T-helper 2 cell treated with Interferon-gamma antibody and Interleukin-4, amounts not matched to agents 5 μg/mL and 100 μg/mL, for 36 hours (primary cell): Measurements from ENCODE around the gene AHCY.
"Not testable (repeated sequence)": the region's sequence is repeated elsewhere in the genome, so short reads cannot be mapped to it uniquely, and the experiment has no call there.

Experiments used
- DNase-seq: peaks from one replicate; pipeline ENCODE4 v3.0.0; 2021; ENCODE audit warnings: low spot score
- H3K27ac Mint-ChIP-seq: one replicate; pipeline ENCODE4 v1.8.0; 2021; ENCODE audit warnings: mild to moderate bottlenecking, mixed read lengths
- H3K27me3 Mint-ChIP-seq: one replicate; pipeline ENCODE4 v1.8.0; 2021; ENCODE audit warnings: low read depth, mixed read lengths
- H3K36me3 Mint-ChIP-seq: one replicate; pipeline ENCODE4 v1.8.0; 2021; ENCODE audit warnings: low read depth, mixed read lengths
- H3K4me1 Mint-ChIP-seq: one replicate; pipeline ENCODE4 v1.8.0; 2021; ENCODE audit warnings: low read depth, mixed read lengths
- H3K4me3 Mint-ChIP-seq: one replicate; pipeline ENCODE4 v1.8.0; 2022; ENCODE audit warnings: mild to moderate bottlenecking, moderate library complexity, mixed read lengths
- H3K9me3 Mint-ChIP-seq: one replicate; pipeline ENCODE4 v1.8.0; 2021; ENCODE audit warnings: mixed read lengths

Gene AHCY

GRCh38 chr20:34296468-34296867 lies 6.7 kb downstream of the AHCY start:
- H3K4me3 Mint-ChIP-seq, result no peak overlapping the region
- no peak overlapping the region for H3K27ac Mint-ChIP-seq
- no peaks in the 10 kb centered on the region for H3K9me3 Mint-ChIP-seq
- H3K27me3 Mint-ChIP-seq, result no peaks in the 10 kb centered on the region
- H3K36me3 Mint-ChIP-seq, result peaks cover 20% of the 10 kb centered on the region
- peaks cover 2% of the 10 kb centered on the region for H3K4me1 Mint-ChIP-seq
- DNase-seq, result no peak

GRCh38 chr20:34295284-34295683 lies 7.9 kb downstream of the AHCY start:
- Mint-ChIP-seq H3K9me3 (no peaks in the 10 kb centered on the region), H3K4me3 (no peak overlapping the region), H3K4me1 (no peaks in the 10 kb centered on the region), H3K27me3 (no peaks in the 10 kb centered on the region), H3K36me3 (peaks cover 30% of the 10 kb centered on the region), H3K27ac (no peak overlapping the region)
- no peak for DNase-seq

- Mint-ChIP-seq H3K27ac (no peak overlapping the region), H3K4me1 (no peaks in the 10 kb centered on the region), H3K4me3 (no peak overlapping the region), H3K36me3 (peaks cover 36% of the 10 kb centered on the region), H3K9me3 (no peaks in the 10 kb centered on the region), H3K27me3 (no peaks in the 10 kb centered on the region)
- no peak for DNase-seq
Measured at GRCh38 chr20:34294563-34294962, 8.6 kb downstream of the AHCY start.

GRCh38 chr20:34293589-34293988 lies 9.6 kb downstream of the AHCY start:
- H3K27ac Mint-ChIP-seq, result no peak overlapping the region
- H3K9me3 Mint-ChIP-seq, result no peaks in the 10 kb centered on the region
- no peaks in the 10 kb centered on the region for H3K4me1 Mint-ChIP-seq
- no peak for DNase-seq
- no peak overlapping the region for H3K4me3 Mint-ChIP-seq
- no peaks in the 10 kb centered on the region for H3K27me3 Mint-ChIP-seq
- H3K36me3 Mint-ChIP-seq, result peaks cover 36% of the 10 kb centered on the region

- Mint-ChIP-seq H3K27me3 (no peaks in the 10 kb centered on the region), H3K27ac (no peak overlapping the region), H3K4me3 (no peak overlapping the region), H3K36me3 (peaks cover 38% of the 10 kb centered on the region), H3K4me1 (no peaks in the 10 kb centered on the region), H3K9me3 (no peaks in the 10 kb centered on the region)
- DNase-seq, result no peak
Measured at GRCh38 chr20:34293119-34293518, 10.0 kb downstream of the AHCY start.

- Mint-ChIP-seq H3K36me3 (peaks cover 38% of the 10 kb centered on the region), H3K9me3 (no peaks in the 10 kb centered on the region), H3K4me3 (no peak overlapping the region), H3K4me1 (no peaks in the 10 kb centered on the region), H3K27ac (no peak overlapping the region), H3K27me3 (no peaks in the 10 kb centered on the region)
- no peak for DNase-seq
Measured at GRCh38 chr20:34292496-34292895, 10.7 kb downstream of the AHCY start.

GRCh38 chr20:34290471-34290870 lies 12.7 kb downstream of the AHCY start:
- DNase-seq, result no peak
- Mint-ChIP-seq H3K27me3 (no peaks in the 10 kb centered on the region), H3K4me3 (no peak overlapping the region), H3K4me1 (no peaks in the 10 kb centered on the region), H3K27ac (no peak overlapping the region), H3K9me3 (no peaks in the 10 kb centered on the region), H3K36me3 (peaks cover 39% of the 10 kb centered on the region)

- H3K36me3 Mint-ChIP-seq, result peaks cover 42% of the 10 kb centered on the region
- not testable (repeated sequence) for H3K27ac Mint-ChIP-seq
Measured at GRCh38 chr20:34287500-34287899, 15.7 kb downstream of the AHCY start.

GRCh38 chr20:34285450-34285849 lies 17.7 kb downstream of the AHCY start:
- DNase-seq, result no peak
- H3K9me3 Mint-ChIP-seq, result no peaks in the 10 kb centered on the region
- H3K4me1 Mint-ChIP-seq, result no peaks in the 10 kb centered on the region
- no peak overlapping the region for H3K4me3 Mint-ChIP-seq
- H3K27ac Mint-ChIP-seq, result no peak overlapping the region
- H3K36me3 Mint-ChIP-seq, result peaks cover 36% of the 10 kb centered on the region
- no peaks in the 10 kb centered on the region for H3K27me3 Mint-ChIP-seq

More at GRCh38 chr20:34287500-34287899, 15.7 kb downstream of the AHCY start:
- H3K9me3 Mint-ChIP-seq, H3K27me3 Mint-ChIP-seq, DNase-seq, H3K4me3 Mint-ChIP-seq, H3K4me1 Mint-ChIP-seq: not testable (repeated sequence)

GRCh38 chr20:34283844-34284243 lies 19.3 kb downstream of the AHCY start:
- no peak overlapping the region for H3K27ac Mint-ChIP-seq
- H3K4me1 Mint-ChIP-seq, result no peaks in the 10 kb centered on the region
- H3K36me3 Mint-ChIP-seq, result peaks cover 33% of the 10 kb centered on the region
- H3K4me3 Mint-ChIP-seq, result no peak overlapping the region
- no peaks in the 10 kb centered on the region for H3K9me3 Mint-ChIP-seq
- no peak for DNase-seq
- no peaks in the 10 kb centered on the region for H3K27me3 Mint-ChIP-seq

GRCh38 chr20:34282041-34282440 lies 21.1 kb downstream of the AHCY start:
- peaks cover 39% of the 10 kb centered on the region for H3K36me3 Mint-ChIP-seq
- no peak overlapping the region for H3K4me3 Mint-ChIP-seq
- H3K9me3 Mint-ChIP-seq, result no peaks in the 10 kb centered on the region
- H3K27me3 Mint-ChIP-seq, result no peaks in the 10 kb centered on the region
- no peak for DNase-seq
- H3K27ac Mint-ChIP-seq, result no peak overlapping the region
- no peaks in the 10 kb centered on the region for H3K4me1 Mint-ChIP-seq

- Mint-ChIP-seq H3K27me3 (no peaks in the 10 kb centered on the region), H3K4me1 (no peaks in the 10 kb centered on the region), H3K9me3 (no peaks in the 10 kb centered on the region), H3K4me3 (no peak overlapping the region), H3K36me3 (peaks cover 36% of the 10 kb centered on the region), H3K27ac (no peak overlapping the region)
- no peak for DNase-seq
Measured at GRCh38 chr20:34281177-34281576, 22.0 kb downstream of the AHCY start.

- Mint-ChIP-seq H3K36me3 (peaks cover 25% of the 10 kb centered on the region), H3K4me3 (no peak overlapping the region), H3K9me3 (no peaks in the 10 kb centered on the region)
Measured at GRCh38 chr20:34274694-34275093, 28.5 kb downstream of the AHCY start.

GRCh38 chr20:34271956-34272355 lies 31.2 kb downstream of the AHCY start:
- Mint-ChIP-seq H3K4me3 (no peak overlapping the region), H3K36me3 (peaks cover 15% of the 10 kb centered on the region)

More at GRCh38 chr20:34274694-34275093, 28.5 kb downstream of the AHCY start:
- H3K4me1 Mint-ChIP-seq, result no peaks in the 10 kb centered on the region
- no peak overlapping the region for H3K27ac Mint-ChIP-seq
- H3K27me3 Mint-ChIP-seq, result no peaks in the 10 kb centered on the region
- DNase-seq, result no peak

GRCh38 chr20:34269996-34270627 lies 33.0 kb downstream of the AHCY start:
- Mint-ChIP-seq H3K27me3 (no peaks in the 10 kb centered on the region), H3K4me1 (no peaks in the 10 kb centered on the region), H3K4me3 (no peak overlapping the region), H3K9me3 (no peaks in the 10 kb centered on the region), H3K27ac (no peak overlapping the region), H3K36me3 (peaks cover 12% of the 10 kb centered on the region)
- no peak for DNase-seq

More at GRCh38 chr20:34271956-34272355, 31.2 kb downstream of the AHCY start:
- DNase-seq, result no peak
- Mint-ChIP-seq H3K27ac (no peak overlapping the region), H3K4me1 (no peaks in the 10 kb centered on the region), H3K9me3 (no peaks in the 10 kb centered on the region), H3K27me3 (no peaks in the 10 kb centered on the region)
